ENCODE measurements around the gene IER2.

DNA sequence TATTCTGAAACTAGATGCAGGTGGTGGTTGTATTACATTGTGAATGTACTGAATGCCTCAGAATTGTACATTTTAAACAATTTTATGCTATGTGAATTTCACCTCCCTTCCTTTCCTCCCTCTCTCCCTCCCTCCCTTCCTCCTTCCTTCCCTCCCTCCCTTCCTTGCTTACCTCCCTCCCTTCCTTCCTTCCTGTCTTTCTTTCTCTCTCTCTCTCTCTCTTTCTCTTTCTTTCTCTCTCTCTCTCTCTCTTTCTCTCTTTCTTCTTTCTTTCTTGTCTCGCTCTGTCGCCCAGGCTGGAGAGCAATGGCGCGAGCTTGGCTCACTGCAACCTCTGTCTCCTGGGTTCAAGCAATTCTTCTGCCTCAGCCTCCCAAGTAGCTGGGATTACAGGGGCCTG is 37.2 kb downstream of the IER2 start:
- no peak for TF ChIP-seq CTCF (IDR thresholded peaks at IDR 0.05)
- no peak for TF ChIP-seq POLR2A (IDR thresholded peaks at IDR 0.05)

Measured in heart left ventricle (tissue), 13 donors.